ENCODE data around the gene CFHR1. TPM values are rescaled to one million over a fixed set of nuclear protein-coding genes. Genes with fewer than 3 reads are reported as not detected.
"Not testable (repeated sequence)": the region's sequence is repeated elsewhere in the genome, so short reads cannot be mapped to it uniquely, and the experiment has no call there.

Gene CFHR1
- total RNA-seq, 2 experiments from 2014 or later = not detected

DNA sequence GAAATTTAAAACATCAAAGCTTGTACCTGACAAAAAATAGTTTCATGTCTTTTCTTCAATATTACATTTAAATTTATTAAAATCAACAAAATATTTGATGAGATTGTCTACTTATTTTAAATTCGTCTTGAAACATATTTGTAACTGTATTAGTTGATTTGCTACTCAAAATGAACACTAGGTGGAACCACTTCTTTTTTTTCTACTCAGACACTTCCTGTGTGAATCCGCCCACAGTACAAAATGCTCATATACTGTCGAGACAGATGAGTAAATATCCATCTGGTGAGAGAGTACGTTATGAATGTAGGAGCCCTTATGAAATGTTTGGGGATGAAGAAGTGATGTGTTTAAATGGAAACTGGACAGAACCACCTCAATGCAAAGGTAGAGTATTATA, 8.3 kb downstream of the CFHR1 start:
- intact Hi-C loops (cut with micrococcal nuclease) = loop anchor here (5.0 to 10.0 kb wide), 2 partner anchors 317 to 509 kb away; partner anchors contain the start of gene ASPM
- H3K4me3 Mint-ChIP-seq; H3K27ac Mint-ChIP-seq; CTCF ChIA-PET; POLR2A ChIA-PET; DNase-seq; H3K27me3 Mint-ChIP-seq; H3K4me1 Mint-ChIP-seq (ENCODE audit: low read depth); H3K36me3 Mint-ChIP-seq; H3K9me3 Mint-ChIP-seq: not testable (repeated sequence)

DNA sequence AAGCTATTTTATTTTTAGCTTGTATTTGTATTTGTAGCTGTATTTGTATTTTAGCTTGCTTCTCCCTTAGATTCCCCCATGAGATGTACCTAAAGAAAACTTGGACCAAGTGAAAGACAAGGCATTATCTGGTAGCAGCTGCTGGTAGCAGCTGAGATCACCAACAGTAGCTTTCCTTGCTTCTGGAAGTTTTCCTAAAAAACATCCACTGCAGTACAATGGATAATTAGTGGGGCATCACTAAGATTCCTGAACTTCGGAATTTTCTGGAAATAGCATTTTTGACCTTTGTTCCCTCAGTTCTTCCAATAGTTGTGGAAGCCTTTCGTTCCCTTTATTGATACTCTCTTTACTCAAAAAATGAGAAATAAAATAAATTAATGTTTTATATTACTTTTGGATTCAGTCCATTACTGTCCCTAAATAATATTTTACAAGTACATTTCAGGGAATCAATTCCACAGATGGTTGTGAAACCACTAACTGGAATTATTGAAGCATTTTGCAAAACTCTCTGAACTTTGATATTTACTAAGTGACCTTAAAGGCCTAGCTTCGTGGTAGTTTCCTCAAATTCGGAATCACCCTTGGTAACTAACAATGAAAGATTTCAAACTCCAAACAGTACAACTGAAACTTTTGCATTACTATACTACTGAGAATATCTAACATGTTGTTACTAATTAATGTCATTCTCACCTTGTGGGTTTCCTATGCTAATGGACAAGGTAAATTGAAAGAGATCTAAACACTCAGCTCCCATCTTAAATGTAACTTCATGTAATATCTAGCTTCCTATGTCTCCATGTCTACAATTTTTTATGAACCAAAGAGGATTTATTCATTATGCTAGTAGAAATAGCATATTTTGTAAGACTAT, 30.3 kb downstream of the CFHR1 start:
- CTCF ChIA-PET = not testable (repeated sequence)

DNA sequence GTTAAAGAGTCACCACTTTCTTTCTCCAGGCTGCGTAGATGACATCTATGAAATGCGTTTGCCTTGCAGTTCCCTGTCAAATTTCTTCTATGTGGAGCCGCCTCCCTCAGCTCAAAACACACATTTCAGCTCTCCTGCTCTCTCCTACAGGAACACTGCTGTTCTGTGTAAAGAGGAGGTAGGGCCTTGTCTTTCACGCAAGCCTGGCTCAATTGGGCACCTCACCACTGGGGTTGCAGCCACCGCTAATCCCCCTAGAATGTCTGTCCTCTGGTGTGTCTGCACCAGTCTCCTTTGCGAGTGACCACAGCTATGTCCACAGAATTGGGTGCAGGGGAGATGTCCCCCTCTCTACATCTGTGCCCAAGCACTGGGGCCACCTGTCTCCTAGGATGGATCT, 36.5 kb downstream of the CFHR1 start:
- Mint-ChIP-seq H3K4me1 (ENCODE audit: low read depth) (no peaks in the 10 kb centered on the region), H3K27ac (no peak overlapping the region), H3K4me3 (no peak overlapping the region), H3K36me3 (no peaks in the 10 kb centered on the region), H3K9me3 (no peaks in the 10 kb centered on the region), H3K27me3 (no peaks in the 10 kb centered on the region)
- DNase-seq = no peak
- intact Hi-C loops (cut with micrococcal nuclease) = no loop called here
- CTCF ChIA-PET = no interaction called here
- POLR2A ChIA-PET = no interaction called here

More for the DNA sequence above, 30.3 kb downstream of the CFHR1 start:
- POLR2A ChIA-PET; H3K27ac Mint-ChIP-seq; H3K36me3 Mint-ChIP-seq; DNase-seq; H3K4me1 Mint-ChIP-seq (ENCODE audit: low read depth); H3K27me3 Mint-ChIP-seq; H3K9me3 Mint-ChIP-seq; intact Hi-C loops (cut with micrococcal nuclease); H3K4me3 Mint-ChIP-seq: not testable (repeated sequence)

DNA sequence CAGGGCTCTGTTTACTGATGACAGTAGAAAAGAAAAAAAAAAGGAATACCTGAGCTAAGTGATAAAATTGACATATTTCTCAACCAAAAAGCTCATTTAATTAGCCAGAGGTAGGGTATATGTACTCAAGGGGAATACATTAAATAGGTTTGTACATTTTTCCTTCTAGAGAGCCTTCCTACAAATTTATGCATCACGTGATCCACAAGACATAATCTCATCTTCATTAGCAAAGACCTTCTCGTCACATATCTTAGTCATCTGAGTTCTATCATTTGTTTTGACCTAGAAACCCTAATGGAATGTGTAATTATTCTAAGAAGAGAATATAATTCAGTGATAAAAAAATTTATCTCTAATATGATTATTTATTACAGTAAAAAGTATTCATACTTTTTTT, 37.7 kb downstream of the CFHR1 start:
- Mint-ChIP-seq H3K9me3 (no peaks in the 10 kb centered on the region), H3K36me3 (no peaks in the 10 kb centered on the region), H3K4me3 (no peak overlapping the region), H3K4me1 (ENCODE audit: low read depth) (no peaks in the 10 kb centered on the region), H3K27me3 (no peaks in the 10 kb centered on the region), H3K27ac (no peak overlapping the region)
- POLR2A ChIA-PET = no interaction called here
- CTCF ChIA-PET = no interaction called here
- intact Hi-C loops (cut with micrococcal nuclease) = no loop called here
- no peak for DNase-seq

DNA sequence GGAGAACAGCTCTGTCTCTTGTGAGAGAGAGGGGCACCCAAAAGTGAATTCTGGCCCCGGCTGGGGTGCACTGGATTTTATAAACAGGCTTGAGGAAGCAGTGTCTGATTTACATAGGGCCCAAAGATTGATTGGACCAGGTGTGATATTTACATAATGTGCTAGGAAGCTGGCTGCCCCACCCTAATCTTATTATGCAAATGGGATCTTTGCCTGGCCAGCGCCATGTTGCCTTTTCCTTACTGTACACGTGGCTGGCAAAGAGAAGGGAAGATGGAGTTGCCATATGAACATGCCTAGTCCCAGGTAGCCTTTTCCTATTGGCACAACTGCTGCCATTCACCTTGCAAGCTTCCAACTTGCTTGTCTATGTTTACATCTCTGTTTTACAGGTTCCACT, 39.3 kb downstream of the CFHR1 start:
- Mint-ChIP-seq H3K27ac (no peak overlapping the region), H3K36me3 (no peaks in the 10 kb centered on the region), H3K4me1 (ENCODE audit: low read depth) (no peaks in the 10 kb centered on the region), H3K27me3 (peaks cover 2% of the 10 kb centered on the region), H3K4me3 (no peak overlapping the region), H3K9me3 (no peaks in the 10 kb centered on the region)
- no peak for DNase-seq
- ChIA-PET CTCF (no interaction called here), POLR2A (no interaction called here)
- intact Hi-C loops (cut with micrococcal nuclease) = no loop called here

DNA sequence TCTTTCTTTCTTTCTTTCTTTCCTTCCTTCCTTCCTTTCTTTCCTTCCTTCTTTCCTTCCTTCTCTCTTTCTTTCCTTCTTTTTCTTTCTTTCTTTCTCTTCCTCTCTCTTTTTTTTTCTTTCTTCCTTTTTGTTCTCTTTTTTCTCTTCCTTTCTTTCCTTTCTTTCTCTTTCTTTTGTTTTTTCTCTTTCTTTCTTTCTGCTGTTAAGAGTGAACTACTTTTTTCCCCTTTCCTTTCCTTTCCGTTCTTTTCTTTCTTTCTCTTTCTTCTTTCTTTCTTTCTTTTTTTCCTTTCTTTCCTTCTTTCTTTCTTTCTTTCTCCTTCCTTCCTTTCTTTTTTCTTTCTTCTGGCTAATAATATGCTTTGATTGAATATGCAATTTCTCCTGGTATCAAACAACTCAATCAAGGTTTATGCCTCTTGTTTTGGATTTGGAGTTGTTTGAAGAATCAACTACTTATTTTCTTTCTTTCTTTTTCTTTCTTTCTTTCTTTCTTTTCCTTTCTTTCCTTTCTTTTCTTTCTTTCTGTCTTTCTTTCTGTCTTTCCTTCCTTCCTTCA, 40.9 kb downstream of the CFHR1 start:
- no peak for DNase-seq
- ChIA-PET POLR2A (no interaction called here), CTCF (no interaction called here)
- H3K4me3 Mint-ChIP-seq = no peak overlapping the region
- peaks cover 2% of the 10 kb centered on the region for H3K27me3 Mint-ChIP-seq
- H3K4me1 Mint-ChIP-seq (ENCODE audit: low read depth) = no peaks in the 10 kb centered on the region
- H3K36me3 Mint-ChIP-seq = no peaks in the 10 kb centered on the region
- no peak overlapping the region for H3K27ac Mint-ChIP-seq
- intact Hi-C loops (cut with micrococcal nuclease) = no loop called here
- H3K9me3 Mint-ChIP-seq = no peaks in the 10 kb centered on the region

DNA sequence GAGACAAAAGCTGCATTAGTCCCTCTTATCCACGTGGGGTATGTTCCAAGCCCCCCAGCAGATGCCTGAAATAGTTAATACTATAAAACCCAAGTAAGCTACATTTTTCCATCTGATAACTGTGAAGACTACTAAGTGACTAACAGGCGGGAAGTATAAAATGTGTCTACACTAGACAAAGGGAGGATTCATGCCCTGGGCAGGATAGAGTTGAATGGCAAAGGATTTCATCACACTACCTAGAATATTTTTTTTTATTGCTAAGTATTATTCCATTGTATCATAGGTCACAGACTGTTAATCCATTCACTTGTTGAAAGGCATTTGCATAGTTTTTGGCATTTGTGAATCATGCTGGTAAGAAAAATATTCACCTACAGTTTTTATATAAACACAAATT, 41.9 kb downstream of the CFHR1 start:
- ChIA-PET CTCF (no interaction called here), POLR2A (no interaction called here)
- no peaks in the 10 kb centered on the region for H3K9me3 Mint-ChIP-seq
- no peaks in the 10 kb centered on the region for H3K36me3 Mint-ChIP-seq
- intact Hi-C loops (cut with micrococcal nuclease) = no loop called here
- peaks cover 2% of the 10 kb centered on the region for H3K27me3 Mint-ChIP-seq
- H3K4me3 Mint-ChIP-seq = no peak overlapping the region
- no peaks in the 10 kb centered on the region for H3K4me1 Mint-ChIP-seq (ENCODE audit: low read depth)
- no peak for DNase-seq
- H3K27ac Mint-ChIP-seq = no peak overlapping the region

DNA sequence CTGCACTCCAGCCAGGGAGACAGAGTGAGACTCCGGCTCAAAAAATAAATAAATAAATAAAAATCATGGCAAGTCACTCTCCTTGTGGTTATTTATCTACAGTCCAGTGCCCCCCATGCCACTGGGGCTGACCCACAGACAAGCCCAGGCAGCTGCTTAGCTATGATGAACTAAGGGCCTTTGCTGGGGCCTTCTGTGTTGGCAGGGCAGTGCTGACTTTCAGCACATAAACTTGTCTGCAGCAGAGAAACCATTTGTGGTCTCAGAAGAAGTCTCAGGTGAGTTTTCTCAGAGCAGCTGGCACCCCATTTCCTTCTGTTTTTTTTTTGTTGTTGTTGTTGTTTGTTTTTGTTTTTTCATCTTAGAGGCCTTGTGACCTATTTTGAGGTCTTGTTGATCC, 47.4 kb downstream of the CFHR1 start:
- intact Hi-C loops (cut with micrococcal nuclease) = no loop called here
- Mint-ChIP-seq H3K27me3 (peaks cover 5% of the 10 kb centered on the region), H3K27ac (no peak overlapping the region), H3K4me3 (no peak overlapping the region), H3K4me1 (ENCODE audit: low read depth) (no peaks in the 10 kb centered on the region), H3K9me3 (no peaks in the 10 kb centered on the region), H3K36me3 (no peaks in the 10 kb centered on the region)
- CTCF ChIA-PET = no interaction called here
- POLR2A ChIA-PET = no interaction called here
- no peak for DNase-seq

DNA sequence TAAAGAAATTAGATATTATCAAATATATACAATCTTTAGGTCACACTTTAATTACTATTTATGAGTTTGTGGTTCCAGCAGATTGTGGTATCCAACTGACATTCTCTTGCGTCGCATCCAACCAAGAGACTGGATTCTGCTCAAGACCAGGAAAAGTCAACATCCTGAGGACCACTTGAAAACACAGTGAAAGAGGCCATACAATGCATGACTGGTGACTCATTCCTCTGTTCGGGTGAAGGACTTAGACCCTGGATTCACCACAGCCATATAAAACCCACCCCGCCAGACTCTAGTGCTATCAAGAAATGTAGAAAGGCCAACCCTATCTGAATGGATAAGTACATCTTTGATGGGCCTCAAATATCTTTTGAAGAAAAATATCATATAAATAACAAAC, 53.9 kb downstream of the CFHR1 start:
- no peaks in the 10 kb centered on the region for H3K4me1 Mint-ChIP-seq (ENCODE audit: low read depth)
- H3K27ac Mint-ChIP-seq = no peak overlapping the region
- H3K27me3 Mint-ChIP-seq = peaks cover 6% of the 10 kb centered on the region
- no peaks in the 10 kb centered on the region for H3K9me3 Mint-ChIP-seq
- intact Hi-C loops (cut with micrococcal nuclease) = no loop called here
- no peak for DNase-seq
- CTCF ChIA-PET = no interaction called here
- POLR2A ChIA-PET = no interaction called here
- H3K4me3 Mint-ChIP-seq = no peak overlapping the region
- H3K36me3 Mint-ChIP-seq = no peaks in the 10 kb centered on the region

DNA sequence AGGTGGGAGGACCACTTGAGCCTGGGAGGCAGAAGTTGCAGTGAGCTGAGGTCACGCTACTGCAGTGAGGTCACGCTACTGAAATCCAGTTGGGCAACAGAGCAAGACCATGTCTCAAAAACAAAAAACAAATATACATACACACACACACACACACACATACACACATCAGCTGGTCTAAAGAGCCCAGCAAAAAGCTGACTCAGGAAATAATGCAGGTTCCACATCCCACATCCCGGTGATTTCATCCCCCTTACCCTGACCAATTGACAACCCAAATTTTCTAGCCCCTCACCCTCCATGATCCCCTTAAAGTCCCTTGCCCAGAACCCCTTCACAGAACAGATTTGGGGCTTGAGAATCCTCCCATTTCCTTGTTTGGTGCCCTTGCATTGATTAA, 56.4 kb downstream of the CFHR1 start:
- ChIA-PET CTCF (no interaction called here), POLR2A (no interaction called here)
- H3K9me3 Mint-ChIP-seq = no peaks in the 10 kb centered on the region

DNA sequence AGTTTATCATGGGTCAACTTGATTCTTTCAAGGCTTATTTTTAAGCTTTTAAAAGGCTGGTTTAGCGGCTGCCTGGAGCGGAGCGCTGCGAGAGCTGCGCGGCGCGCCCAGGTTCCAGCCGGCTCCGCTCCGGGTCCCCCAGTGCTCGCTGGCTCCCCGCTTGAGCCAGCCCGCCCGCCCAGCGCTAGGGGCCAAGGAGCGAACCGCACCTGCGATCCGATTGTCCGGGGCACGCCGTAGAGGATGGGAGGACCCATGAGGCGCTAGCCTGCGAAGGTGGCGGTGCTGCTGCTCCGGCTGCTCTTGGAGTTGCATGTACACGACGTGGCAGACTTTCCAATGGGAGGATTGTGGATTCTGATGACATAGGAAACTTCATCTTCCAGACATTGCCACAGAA, 58.4 kb downstream of the CFHR1 start:
- H3K4me1 Mint-ChIP-seq (ENCODE audit: low read depth) = no peaks in the 10 kb centered on the region
- no peaks in the 10 kb centered on the region for H3K36me3 Mint-ChIP-seq
- ChIA-PET CTCF (no interaction called here), POLR2A (no interaction called here)
- peaks cover 3% of the 10 kb centered on the region for H3K27me3 Mint-ChIP-seq
- H3K4me3 Mint-ChIP-seq = no peak overlapping the region
- no peaks in the 10 kb centered on the region for H3K9me3 Mint-ChIP-seq
- H3K27ac Mint-ChIP-seq = no peak overlapping the region
- intact Hi-C loops (cut with micrococcal nuclease) = no loop called here
- DNase-seq = no peak

More for the DNA sequence above, 56.4 kb downstream of the CFHR1 start:
- Mint-ChIP-seq H3K4me1 (ENCODE audit: low read depth) (no peaks in the 10 kb centered on the region), H3K36me3 (no peaks in the 10 kb centered on the region), H3K27ac (no peak overlapping the region), H3K4me3 (no peak overlapping the region), H3K27me3 (peaks cover 3% of the 10 kb centered on the region)
- intact Hi-C loops (cut with micrococcal nuclease) = no loop called here
- no peak for DNase-seq
